HG02943 (cell line): ENCODE measurements around the gene NEB.
"Not testable (repeated sequence)": the region's sequence is repeated elsewhere in the genome, so short reads cannot be mapped to it uniquely, and the experiment has no call there.

Experiments used
- ATAC-seq: cut with Tn5 transposase; IDR thresholded peaks from one replicate; pipeline ENCODE4 v1.9.1; 2021; ENCODE audit warnings: mild to moderate bottlenecking, low read depth, moderate library complexity; ENCODE audit not compliant: unreplicated experiment

NEB gene

GRCh38 chr2:151711025-151711424 lies 23.3 kb downstream of the NEB start:
- ATAC-seq, result no peak

- ATAC-seq, result no peak
These were observed 25.5 kb downstream of the NEB start for GRCh38 chr2:151708788-151709187.

GRCh38 chr2:151707857-151708256 lies 26.4 kb downstream of the NEB start:
- no peak for ATAC-seq

DNA sequence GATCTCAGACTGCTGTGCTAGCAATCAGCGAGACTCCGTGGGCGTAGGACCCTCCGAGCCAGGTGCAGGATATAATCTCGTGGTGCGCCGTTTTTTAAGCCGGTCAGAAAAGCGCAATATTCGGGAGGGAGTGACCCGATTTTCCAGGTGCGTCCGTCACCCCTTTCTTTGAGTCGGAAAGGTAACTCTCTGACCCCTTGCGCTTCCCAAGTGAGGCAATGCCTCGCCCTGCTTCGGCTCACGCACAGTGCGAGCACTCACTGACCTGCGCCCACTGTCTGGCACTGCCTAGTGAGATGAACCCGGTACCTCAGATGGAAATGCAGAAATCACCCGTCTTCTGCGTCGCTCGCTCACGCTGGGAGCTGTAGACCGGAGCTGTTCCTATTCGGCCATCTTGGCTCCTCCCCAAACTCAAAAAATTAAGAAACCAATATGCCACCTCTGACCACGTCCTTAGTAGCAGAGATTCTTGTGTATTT lies 29.8 kb downstream of the NEB start:
- not testable (repeated sequence) for ATAC-seq

DNA sequence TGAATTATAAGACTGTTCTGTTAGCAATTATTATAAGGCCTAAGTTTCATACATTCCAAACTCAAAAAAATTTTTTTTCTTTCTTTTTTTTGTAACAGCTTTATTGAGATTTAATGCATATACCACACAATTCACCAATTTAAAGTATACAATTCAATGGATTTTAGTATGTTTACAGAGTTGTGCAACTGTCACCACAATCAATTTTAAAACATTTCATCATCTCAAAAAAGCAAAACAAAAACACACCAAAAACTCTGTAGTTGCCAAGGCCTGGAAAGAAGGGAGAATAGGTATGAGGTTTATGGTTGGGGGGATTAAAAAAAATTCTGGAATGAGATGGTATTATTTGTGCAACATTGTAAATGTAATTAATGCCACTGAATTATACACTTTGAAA lies 36.1 kb downstream of the NEB start:
- not testable (repeated sequence) for ATAC-seq

GRCh38 chr2:151695778-151696177 lies 38.5 kb downstream of the NEB start:
- no peak for ATAC-seq

GRCh38 chr2:151691631-151692030 lies 42.6 kb downstream of the NEB start:
- ATAC-seq, result no peak

DNA sequence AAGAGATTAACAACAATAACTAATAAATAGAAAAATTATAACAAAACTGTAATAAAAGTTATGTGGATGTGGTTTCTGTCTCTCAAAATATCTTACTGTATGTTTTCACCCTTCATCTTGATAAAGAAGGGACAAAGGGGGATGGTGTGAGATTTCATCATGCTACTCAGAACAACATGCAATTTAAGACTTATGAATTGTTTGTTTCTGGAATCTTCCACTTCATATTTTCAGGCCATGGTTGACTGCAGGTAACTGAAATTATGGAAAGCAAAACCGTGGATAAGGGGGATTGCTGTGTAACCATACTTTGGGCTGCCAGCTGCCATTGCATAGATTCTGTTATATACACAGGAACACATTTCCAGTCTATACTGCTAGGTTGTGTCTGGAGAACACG lies 45.6 kb downstream of the NEB start:
- ATAC-seq, result no peak

GRCh38 chr2:151682459-151683003 lies 51.7 kb downstream of the NEB start:
- ATAC-seq, result no peak

- no peak for ATAC-seq
These were observed 53.2 kb downstream of the NEB start for GRCh38 chr2:151681051-151681450.

DNA sequence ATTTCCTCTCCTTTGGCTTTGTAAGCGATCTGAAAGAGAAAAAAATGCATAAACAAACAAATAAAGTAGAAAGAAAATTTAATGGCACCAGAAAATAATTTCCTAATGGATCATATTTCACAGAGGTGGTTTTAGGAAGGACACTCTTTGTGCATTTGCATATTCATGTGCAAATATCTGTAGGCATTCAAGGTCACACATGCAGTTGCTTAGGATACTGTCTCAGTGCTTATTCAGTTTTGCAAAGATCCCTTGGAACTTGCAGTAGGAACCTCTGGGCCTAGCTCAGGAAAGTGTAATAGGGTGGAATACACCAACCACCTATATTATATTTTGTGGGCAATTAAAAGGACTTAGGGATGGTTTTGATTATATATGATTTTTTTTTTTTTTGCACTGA lies 54.3 kb downstream of the NEB start:
- no peak for ATAC-seq

GRCh38 chr2:151678849-151679248 lies 55.4 kb downstream of the NEB start:
- no peak for ATAC-seq

- ATAC-seq, result no peak
These were observed 61.3 kb downstream of the NEB start for GRCh38 chr2:151673016-151673415.

GRCh38 chr2:151672277-151672676 lies 62.0 kb downstream of the NEB start:
- no peak for ATAC-seq

DNA sequence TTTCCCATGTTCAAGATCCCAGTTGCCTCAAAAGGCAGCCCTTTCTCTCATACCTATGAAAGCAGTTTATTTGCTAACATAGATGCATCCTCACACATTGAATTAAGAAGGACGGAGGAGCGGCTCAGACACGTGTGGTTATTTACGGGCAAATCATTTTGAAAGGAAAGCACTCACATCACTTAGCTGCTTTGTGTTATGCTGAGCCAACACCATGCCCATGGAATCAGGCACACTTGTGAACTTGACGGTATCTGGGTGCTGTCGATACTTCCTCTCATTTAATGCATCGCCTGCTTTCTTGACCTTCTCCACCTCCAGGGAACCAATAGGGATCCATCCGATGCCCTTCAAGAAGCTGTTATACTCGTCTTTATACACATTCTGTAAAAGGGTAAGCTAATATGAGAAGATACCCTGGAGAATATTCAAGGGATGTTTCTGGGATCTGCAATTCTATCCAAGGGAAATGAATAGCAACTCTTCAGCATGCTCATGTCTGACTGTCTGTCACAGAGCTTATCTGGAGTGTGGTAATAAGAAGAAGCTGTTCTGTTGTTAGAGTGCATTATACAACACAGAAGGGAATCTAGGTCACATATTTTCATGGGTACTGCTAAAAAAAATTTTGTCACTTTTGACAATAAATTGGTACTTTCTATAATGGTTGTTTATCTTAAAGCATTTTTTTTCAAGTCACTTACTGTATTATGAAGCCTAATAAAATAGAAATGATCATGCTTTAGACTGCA lies 63.3 kb downstream of the NEB start:
- ATAC-seq, result no peak

GRCh38 chr2:151670346-151670745 lies 63.9 kb downstream of the NEB start:
- ATAC-seq, result no peak

DNA sequence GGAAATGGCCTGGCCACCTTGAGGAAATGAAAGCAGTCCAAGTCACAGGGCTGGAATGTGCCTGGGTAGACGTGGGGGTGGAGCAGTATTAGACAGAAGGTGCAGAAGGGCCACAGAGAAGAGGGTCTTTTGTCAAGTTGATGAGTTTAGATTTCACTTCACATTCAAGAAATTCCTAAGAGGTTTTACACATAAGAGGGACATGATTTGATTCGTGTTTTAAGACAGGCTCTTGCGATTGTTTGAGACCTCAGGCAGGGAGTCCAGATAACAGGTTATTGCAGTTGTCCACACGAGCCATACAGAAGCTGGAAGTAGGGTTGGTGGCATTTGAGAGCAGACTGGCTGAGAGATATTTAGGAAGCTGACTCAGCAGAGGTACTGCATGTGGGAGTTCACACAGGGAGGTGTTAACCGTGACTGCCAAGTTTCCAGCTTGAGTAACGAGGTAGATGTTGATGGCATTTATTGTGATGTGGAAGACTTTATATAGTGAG lies 64.6 kb downstream of the NEB start:
- ATAC-seq, result no peak

DNA sequence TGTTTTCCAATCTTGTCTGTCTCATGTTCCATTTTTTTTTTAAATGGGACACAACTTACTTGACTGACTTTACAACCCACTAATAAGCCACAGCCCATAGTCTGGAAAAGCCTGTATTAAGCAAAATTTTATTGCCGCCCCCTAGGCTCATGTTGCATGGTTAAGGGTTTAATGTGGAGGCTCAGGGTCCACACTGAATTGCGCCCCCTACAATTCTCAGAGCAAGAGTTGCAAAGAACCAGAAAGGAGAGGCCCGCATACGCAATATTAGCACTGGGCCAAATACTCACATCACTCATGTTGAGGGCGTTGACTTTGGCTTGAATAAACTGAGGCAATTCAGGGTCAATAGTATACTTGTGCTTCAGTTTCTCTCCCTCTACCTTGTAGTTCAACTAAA lies 65.5 kb downstream of the NEB start:
- ATAC-seq, result no peak

DNA sequence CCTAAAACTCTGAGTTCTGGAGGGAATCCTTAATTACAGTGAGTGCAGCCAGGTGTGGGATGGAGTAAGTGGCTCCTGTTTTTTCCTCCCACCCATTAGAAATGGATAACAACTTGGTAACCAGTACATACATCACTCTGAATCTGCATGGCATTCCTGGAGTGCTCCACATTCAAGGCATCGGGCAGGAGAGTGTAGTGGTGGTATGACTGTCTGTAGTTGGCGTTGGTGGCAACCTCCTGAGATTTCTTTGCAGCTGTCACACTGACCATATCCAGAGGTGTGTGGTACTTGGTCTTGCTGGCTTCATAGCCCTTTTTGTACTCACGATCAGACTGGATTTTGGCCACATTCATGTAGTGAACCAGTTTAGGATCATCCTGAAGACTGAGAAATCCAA lies 68.3 kb downstream of the NEB start:
- ATAC-seq, result no peak

DNA sequence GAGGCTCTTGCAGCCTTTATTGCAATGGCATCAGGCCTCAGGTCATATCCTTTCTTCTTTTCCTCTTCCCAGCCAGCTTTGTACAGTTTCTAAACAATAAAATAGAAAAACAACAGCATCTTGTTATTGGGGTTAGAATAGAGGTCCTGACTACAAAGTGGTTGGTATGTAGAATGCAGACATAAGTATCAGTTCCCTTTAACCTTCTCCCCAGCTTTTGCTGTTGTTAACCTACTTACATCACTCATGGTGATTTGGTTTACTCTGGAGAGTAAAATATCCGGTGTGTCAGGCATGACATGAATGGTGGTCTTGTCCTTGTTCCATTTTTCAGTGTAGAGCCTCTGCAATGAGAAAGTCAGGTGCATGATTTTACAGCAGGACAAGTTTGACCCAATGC lies 69.8 kb downstream of the NEB start:
- no peak for ATAC-seq

GRCh38 chr2:151661625-151662024 lies 72.7 kb downstream of the NEB start:
- ATAC-seq, result no peak

DNA sequence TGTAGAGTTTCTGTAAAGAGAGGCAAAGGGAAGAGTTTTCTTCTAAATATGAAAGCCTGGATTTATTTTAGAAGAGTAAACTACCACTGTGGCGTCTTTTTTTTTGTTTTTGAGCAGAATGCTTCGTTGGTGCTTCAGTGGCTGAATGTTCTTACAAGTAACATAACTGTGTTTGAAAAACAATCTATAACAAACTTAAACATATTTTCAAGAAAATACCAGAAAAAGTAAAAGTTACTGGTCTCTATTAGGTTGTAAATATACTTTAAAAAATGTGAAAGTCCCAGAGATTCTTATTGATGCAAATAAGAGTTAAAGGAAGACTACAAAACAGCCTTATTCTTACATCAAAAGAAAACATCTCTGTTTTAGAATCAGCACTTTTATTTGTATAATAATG lies 76.2 kb downstream of the NEB start:
- ATAC-seq, result no peak
